Measurements from ENCODE around the gene TBC1D22A.

TBC1D22A gene

DNA sequence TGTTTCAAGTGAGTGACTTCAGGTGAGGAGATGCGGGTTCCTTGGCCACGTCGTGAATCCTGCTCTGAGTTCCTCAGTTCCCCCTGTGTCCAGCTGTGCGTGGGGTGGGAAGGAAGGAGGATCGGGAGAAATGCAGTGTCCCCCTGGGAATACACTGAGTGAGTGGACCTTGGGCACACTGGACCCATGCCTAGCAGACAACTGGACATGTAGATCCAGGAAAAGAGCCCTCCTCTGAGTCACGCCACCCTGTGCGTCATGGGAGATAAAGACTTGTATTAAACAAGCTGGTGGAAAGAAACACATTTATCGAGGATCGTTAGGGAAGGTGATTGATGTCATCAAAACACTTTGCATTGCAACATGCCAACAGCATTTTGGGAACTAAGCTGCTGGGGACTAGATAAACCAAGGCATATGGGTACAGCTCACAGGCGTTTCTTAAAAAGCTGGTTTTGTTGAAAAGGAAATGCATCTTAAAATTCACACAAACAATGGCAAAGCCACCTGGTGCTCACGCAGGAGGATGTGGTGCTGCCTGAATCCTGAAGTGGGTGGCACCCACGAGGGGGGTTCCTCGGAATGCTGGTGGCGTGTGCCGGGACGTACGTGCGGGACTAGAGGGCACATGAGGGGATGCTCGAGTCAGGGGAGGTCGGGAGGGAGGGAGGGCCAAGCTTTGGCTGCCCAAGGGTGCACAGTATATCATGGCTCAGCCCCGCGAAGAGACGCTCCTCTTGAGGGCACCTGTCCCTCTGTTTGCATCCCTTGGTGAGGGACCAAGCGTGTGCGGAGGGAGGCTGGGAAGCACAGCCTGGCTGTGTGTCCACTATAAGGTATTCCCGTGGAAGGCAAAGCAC, 303.5 kb downstream of the TBC1D22A start:
- Histone ChIP-seq H3K36me3 (ENCODE audit: control insufficient read depth, insufficient read depth, low read length) (no peaks in the 10 kb centered on the region), H3K4me3 (ENCODE audit: low read length) (no peak overlapping the region), H3K9ac (ENCODE audit: low read length) (no peak overlapping the region), H3K27me3 (ENCODE audit: control insufficient read depth, insufficient read depth, low read length) (no peaks in the 10 kb centered on the region), H3K4me1 (ENCODE audit: control insufficient read depth, insufficient read depth, low read length) (peaks cover 3% of the 10 kb centered on the region), H3K9me3 (ENCODE audit: control insufficient read depth, low read length) (no peaks in the 10 kb centered on the region)

DNA sequence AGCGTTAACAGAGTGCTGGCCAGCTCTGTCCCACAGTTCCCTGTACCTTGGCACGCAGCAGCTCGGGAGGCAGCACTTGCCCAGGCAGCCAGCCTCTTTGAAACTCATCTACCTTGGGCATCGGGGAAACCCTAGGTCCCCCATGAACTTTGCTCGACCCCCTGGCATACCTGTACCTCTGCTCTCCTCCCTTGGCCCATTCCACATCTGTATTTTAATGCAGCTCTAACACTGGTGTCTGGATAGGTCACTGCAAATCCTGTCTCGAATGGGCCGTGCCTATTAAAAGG, 304.1 kb downstream of the TBC1D22A start:
- Histone ChIP-seq H3K9ac (ENCODE audit: low read length) (no peak overlapping the region), H3K9me3 (ENCODE audit: control insufficient read depth, low read length) (no peaks in the 10 kb centered on the region), H3K4me3 (ENCODE audit: low read length) (no peak overlapping the region), H3K4me1 (ENCODE audit: control insufficient read depth, insufficient read depth, low read length) (peaks cover 8% of the 10 kb centered on the region), H3K27me3 (ENCODE audit: control insufficient read depth, insufficient read depth, low read length) (no peaks in the 10 kb centered on the region), H3K36me3 (ENCODE audit: control insufficient read depth, insufficient read depth, low read length) (no peaks in the 10 kb centered on the region)

DNA sequence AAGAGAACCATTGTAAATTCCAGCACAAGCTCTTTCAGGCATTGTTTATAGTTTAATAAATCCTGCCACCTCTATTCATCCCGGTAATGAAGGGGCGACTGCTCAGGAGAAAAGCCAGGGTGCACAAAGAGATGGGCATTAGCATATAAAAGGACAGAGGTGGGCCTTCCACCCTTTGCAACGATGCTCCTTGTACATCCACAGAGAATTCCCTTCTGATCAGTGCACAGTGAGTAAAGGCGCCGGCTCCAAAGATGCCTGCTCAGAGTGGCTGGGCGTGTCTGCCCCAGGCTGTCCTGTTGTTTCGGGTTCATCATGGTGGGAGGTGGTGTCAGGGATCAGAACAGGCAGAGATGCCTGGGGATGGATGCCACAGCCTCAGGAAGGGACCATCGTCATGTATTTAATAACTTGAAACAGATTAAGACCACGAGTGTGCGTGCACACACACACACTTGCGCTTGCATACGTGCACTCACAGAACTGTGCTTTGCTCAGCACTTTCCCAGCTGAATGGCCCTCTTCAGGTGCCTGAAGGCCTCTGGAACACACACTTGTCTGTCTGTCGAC, 305.0 kb downstream of the TBC1D22A start:
- no peaks in the 10 kb centered on the region for H3K27me3 ChIP-seq (ENCODE audit: control insufficient read depth, insufficient read depth, low read length)
- no peaks in the 10 kb centered on the region for H3K36me3 ChIP-seq (ENCODE audit: control insufficient read depth, insufficient read depth, low read length)
- no peak overlapping the region for H3K4me3 ChIP-seq (ENCODE audit: low read length)
- no peak overlapping the region for H3K9ac ChIP-seq (ENCODE audit: low read length)
- H3K9me3 ChIP-seq (ENCODE audit: control insufficient read depth, low read length), result no peaks in the 10 kb centered on the region
- H3K4me1 ChIP-seq (ENCODE audit: control insufficient read depth, insufficient read depth, low read length), result peaks cover 8% of the 10 kb centered on the region

- Histone ChIP-seq H3K4me3 (ENCODE audit: low read length) (no peak overlapping the region), H3K9me3 (ENCODE audit: control insufficient read depth, low read length) (no peaks in the 10 kb centered on the region), H3K27me3 (ENCODE audit: control insufficient read depth, insufficient read depth, low read length) (no peaks in the 10 kb centered on the region), H3K9ac (ENCODE audit: low read length) (no peak overlapping the region), H3K4me1 (ENCODE audit: control insufficient read depth, insufficient read depth, low read length) (peaks cover 8% of the 10 kb centered on the region), H3K36me3 (ENCODE audit: control insufficient read depth, insufficient read depth, low read length) (no peaks in the 10 kb centered on the region)
Observed at GRCh38 chr22:47067911-47068625, 305.6 kb downstream of the TBC1D22A start.

DNA sequence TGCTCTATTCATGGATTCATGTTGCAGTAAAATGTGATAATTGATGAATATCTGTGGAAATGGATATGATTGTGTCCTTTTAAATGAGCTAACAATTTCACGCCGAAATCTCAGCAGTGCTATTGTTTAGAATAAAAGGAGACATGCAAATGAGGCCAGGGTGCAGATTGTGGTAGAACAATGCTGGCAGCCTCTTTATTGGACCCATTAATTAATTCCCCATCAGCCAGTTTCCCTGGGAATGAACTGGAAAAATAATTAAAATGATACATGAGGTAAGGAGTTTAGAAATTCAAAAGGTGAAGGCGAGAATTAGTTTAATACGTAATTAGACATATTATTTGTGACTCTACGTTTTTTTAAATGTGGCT, 306.2 kb downstream of the TBC1D22A start:
- Histone ChIP-seq H3K27me3 (ENCODE audit: control insufficient read depth, insufficient read depth, low read length) (no peaks in the 10 kb centered on the region), H3K9ac (ENCODE audit: low read length) (no peak overlapping the region), H3K9me3 (ENCODE audit: control insufficient read depth, low read length) (no peaks in the 10 kb centered on the region), H3K4me3 (ENCODE audit: low read length) (no peak overlapping the region), H3K4me1 (ENCODE audit: control insufficient read depth, insufficient read depth, low read length) (peaks cover 8% of the 10 kb centered on the region), H3K36me3 (ENCODE audit: control insufficient read depth, insufficient read depth, low read length) (no peaks in the 10 kb centered on the region)

GRCh38 chr22:47069270-47069669, 306.8 kb downstream of the TBC1D22A start:
- Histone ChIP-seq H3K4me1 (ENCODE audit: control insufficient read depth, insufficient read depth, low read length) (peaks cover 8% of the 10 kb centered on the region), H3K36me3 (ENCODE audit: control insufficient read depth, insufficient read depth, low read length) (no peaks in the 10 kb centered on the region), H3K27me3 (ENCODE audit: control insufficient read depth, insufficient read depth, low read length) (no peaks in the 10 kb centered on the region), H3K4me3 (ENCODE audit: low read length) (no peak overlapping the region), H3K9me3 (ENCODE audit: control insufficient read depth, low read length) (no peaks in the 10 kb centered on the region), H3K9ac (ENCODE audit: low read length) (no peak overlapping the region)

DNA sequence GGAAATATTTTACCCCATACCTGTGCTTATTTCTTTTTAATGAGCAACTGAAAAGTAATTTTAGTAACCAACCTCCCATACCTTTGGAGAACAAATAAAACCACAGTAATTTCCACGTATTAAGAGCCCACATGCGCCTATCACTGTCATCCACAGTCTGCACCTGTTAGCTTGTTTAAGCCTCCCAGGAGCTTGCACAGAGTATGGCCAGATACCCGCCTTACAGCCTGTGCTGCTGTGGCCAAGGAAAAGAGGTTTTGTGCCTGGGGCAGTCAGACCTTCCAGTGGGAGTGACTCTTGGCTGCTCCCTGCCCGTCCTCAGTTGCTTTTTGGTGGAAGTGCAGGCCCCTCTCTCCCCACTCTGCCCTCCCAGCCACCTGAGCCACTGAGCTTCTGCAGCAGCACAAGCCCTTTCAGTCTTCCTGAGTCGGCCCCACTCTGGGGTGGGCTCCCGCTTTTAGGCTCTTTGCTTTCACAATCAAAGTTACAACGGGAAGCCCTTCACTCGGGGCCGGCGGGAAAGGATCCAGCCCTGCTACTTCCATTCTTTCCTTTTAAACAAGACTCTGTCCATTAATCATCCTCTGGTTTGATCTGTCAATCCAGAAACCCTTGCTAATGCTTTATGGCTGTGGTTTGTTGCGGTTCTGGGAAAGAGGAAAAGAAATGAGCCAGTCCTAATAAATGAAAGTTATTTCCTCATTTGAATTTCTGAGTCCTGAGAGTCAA, 308.8 kb downstream of the TBC1D22A start:
- peaks cover 8% of the 10 kb centered on the region for H3K4me1 ChIP-seq (ENCODE audit: control insufficient read depth, insufficient read depth, low read length)
- no peak overlapping the region for H3K9ac ChIP-seq (ENCODE audit: low read length)
- no peaks in the 10 kb centered on the region for H3K36me3 ChIP-seq (ENCODE audit: control insufficient read depth, insufficient read depth, low read length)
- no peak overlapping the region for H3K4me3 ChIP-seq (ENCODE audit: low read length)
- H3K27me3 ChIP-seq (ENCODE audit: control insufficient read depth, insufficient read depth, low read length), result no peaks in the 10 kb centered on the region
- H3K9me3 ChIP-seq (ENCODE audit: control insufficient read depth, low read length), result no peaks in the 10 kb centered on the region

DNA sequence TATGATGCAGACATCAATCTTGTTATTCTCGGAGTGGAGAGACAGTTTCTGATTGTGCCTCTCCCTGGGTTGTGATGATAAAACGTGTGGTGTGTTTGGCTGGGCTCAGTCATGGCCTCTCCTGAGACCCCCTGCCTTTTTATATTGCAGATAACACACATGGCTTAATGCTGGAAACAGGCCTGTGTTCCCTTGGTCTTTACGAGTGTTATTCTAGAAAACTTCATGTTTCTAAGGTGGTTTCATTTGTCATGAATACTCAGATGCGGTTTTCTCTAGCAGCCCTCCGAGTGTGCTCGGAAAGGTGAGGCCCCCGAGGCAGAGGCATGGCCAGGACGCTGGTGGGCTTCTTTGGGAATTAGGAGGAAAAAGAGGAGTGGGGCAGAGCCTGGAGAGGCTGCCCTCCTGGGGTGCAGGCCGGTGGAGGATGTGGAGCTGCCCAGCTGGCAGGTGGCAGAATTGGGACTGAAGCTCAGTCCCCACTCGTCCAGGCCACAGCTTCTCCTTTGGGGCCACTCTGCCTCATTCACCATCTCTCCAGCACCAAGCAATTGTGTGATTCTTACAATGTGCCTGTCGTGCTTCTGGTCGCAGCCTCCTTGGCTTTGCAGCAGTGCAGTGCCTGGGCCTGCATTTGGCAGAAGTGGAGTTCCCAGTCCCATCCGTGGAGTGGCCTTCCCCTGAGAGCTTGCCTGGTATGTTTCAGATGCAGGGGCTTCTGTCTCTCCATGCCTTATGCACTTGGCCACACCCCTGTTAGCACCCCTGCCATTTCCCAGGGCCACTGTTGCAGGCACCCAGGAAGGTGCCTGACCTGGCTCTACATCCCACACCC, 309.6 kb downstream of the TBC1D22A start:
- Histone ChIP-seq H3K27me3 (ENCODE audit: control insufficient read depth, insufficient read depth, low read length) (no peaks in the 10 kb centered on the region), H3K4me3 (ENCODE audit: low read length) (no peak overlapping the region), H3K9ac (ENCODE audit: low read length) (no peak overlapping the region), H3K4me1 (ENCODE audit: control insufficient read depth, insufficient read depth, low read length) (peaks cover 8% of the 10 kb centered on the region), H3K36me3 (ENCODE audit: control insufficient read depth, insufficient read depth, low read length) (no peaks in the 10 kb centered on the region), H3K9me3 (ENCODE audit: control insufficient read depth, low read length) (no peaks in the 10 kb centered on the region)

- H3K9ac ChIP-seq (ENCODE audit: low read length), result no peak overlapping the region
Observed at GRCh38 chr22:47072642-47072967, 310.2 kb downstream of the TBC1D22A start.

GRCh38 chr22:47073075-47073474, 310.6 kb downstream of the TBC1D22A start:
- Histone ChIP-seq H3K4me3 (ENCODE audit: low read length) (no peak overlapping the region), H3K36me3 (ENCODE audit: control insufficient read depth, insufficient read depth, low read length) (no peaks in the 10 kb centered on the region), H3K4me1 (ENCODE audit: control insufficient read depth, insufficient read depth, low read length) (peaks cover 8% of the 10 kb centered on the region), H3K27me3 (ENCODE audit: control insufficient read depth, insufficient read depth, low read length) (no peaks in the 10 kb centered on the region), H3K9me3 (ENCODE audit: control insufficient read depth, low read length) (no peaks in the 10 kb centered on the region), H3K9ac (ENCODE audit: low read length) (no peak overlapping the region)

More at GRCh38 chr22:47072642-47072967, 310.2 kb downstream of the TBC1D22A start:
- Histone ChIP-seq H3K36me3 (ENCODE audit: control insufficient read depth, insufficient read depth, low read length) (no peaks in the 10 kb centered on the region), H3K9me3 (ENCODE audit: control insufficient read depth, low read length) (no peaks in the 10 kb centered on the region), H3K27me3 (ENCODE audit: control insufficient read depth, insufficient read depth, low read length) (no peaks in the 10 kb centered on the region), H3K4me1 (ENCODE audit: control insufficient read depth, insufficient read depth, low read length) (peaks cover 8% of the 10 kb centered on the region), H3K4me3 (ENCODE audit: low read length) (no peak overlapping the region)

GRCh38 chr22:47074105-47074504, 311.7 kb downstream of the TBC1D22A start:
- H3K27me3 ChIP-seq (ENCODE audit: control insufficient read depth, insufficient read depth, low read length), result no peaks in the 10 kb centered on the region
- H3K4me1 ChIP-seq (ENCODE audit: control insufficient read depth, insufficient read depth, low read length), result peaks cover 8% of the 10 kb centered on the region

More at GRCh38 chr22:47074105-47074504, 311.7 kb downstream of the TBC1D22A start:
- no peaks in the 10 kb centered on the region for H3K9me3 ChIP-seq (ENCODE audit: control insufficient read depth, low read length)
- no peak overlapping the region for H3K4me3 ChIP-seq (ENCODE audit: low read length)
- no peak overlapping the region for H3K9ac ChIP-seq (ENCODE audit: low read length)
- H3K36me3 ChIP-seq (ENCODE audit: control insufficient read depth, insufficient read depth, low read length), result no peaks in the 10 kb centered on the region
